Aorta (tissue), 5 donors: Measurements from ENCODE around the gene CLCN5. TPM values are rescaled to one million over a fixed set of nuclear protein-coding genes. Genes with fewer than 3 reads are reported as not detected.

Source experiments
- ATAC-seq: fragments of 200-7000 bp; cut with Tn5 transposase; one replicate; pipeline ENCODE4 v1.9.1; 2022; ENCODE audit warnings: moderate library complexity; ENCODE audit not compliant: low FRiP score
- DNase-seq, 2 donors: peaks; one replicate each; pipeline ENCODE4 v3.0.0-alpha.2; 2020
- H3K27ac ChIP-seq, 2 donors: one replicate each; pipeline ENCODE4 v1.5.1; 2013; ENCODE audit warnings: low read length in 2 of 2, mild to moderate bottlenecking in 2 of 2, moderate library complexity in 2 of 2, control low read depth in 1 of 2, inconsistent platforms in 1 of 2, low read depth in 1 of 2
- H3K27me3 ChIP-seq, 2 donors: one replicate each; pipeline ENCODE4 v1.6.1; 2013; ENCODE audit warnings: control low read depth in 1 of 2, low read length in 1 of 2, mild to moderate bottlenecking in 1 of 2, moderate library complexity in 1 of 2; ENCODE audit not compliant: insufficient read depth in 2 of 2, control insufficient read depth in 1 of 2
- H3K36me3 ChIP-seq, 2 donors: one replicate each; pipeline ENCODE4 v1.6.1; 2013; ENCODE audit warnings: control low read depth in 1 of 2, low read length in 1 of 2, mild to moderate bottlenecking in 1 of 2; ENCODE audit not compliant: insufficient read depth in 2 of 2, control insufficient read depth in 1 of 2
- H3K4me1 ChIP-seq, 2 donors: one replicate each; pipeline ENCODE4 v1.6.1; 2013; ENCODE audit warnings: low read length in 2 of 2, control low read depth in 1 of 2, mild to moderate bottlenecking in 1 of 2, moderate library complexity in 1 of 2; ENCODE audit not compliant: insufficient read depth in 2 of 2, control insufficient read depth in 1 of 2
- H3K4me3 ChIP-seq, 2 donors: one replicate each; pipeline ENCODE4 v1.5.1; 2013; ENCODE audit warnings: low read length in 2 of 2, control low read depth in 1 of 2, mild to moderate bottlenecking in 1 of 2
- H3K9me3 ChIP-seq: one replicate; pipeline ENCODE4 v1.6.1; 2013; ENCODE audit warnings: mild to moderate bottlenecking, low read length; ENCODE audit not compliant: control insufficient read depth
- WGBS, 2 donors: extraction: QIAGEN DNeasy Blood & Tissue Kit; methylation state at CpG; one replicate each; pipeline ENCODE4 v1.1.7; 2013; 5-methylcytosine and 5-hydroxymethylcytosine counted together
- intact Hi-C, 2 donors: fragments of 100-400 bp; cut with DNase I; formaldehyde crosslinking; loops; one replicate each; pipeline versions ENCODE4 v1.14.2 to v1.15.0; 2022
- polyA plus RNA-seq, 2 donors: library from polyadenylated mRNA; stranded (reverse); fragments of 200-250 nt; gene quantifications; one replicate each; pipeline ENCODE4 v1.2.3, GENCODE V29; 2013
- total RNA-seq, 2 donors: library from RNA; stranded (reverse); fragmentation: NEBNext Ultra II Directional; extraction: Animal tissue kit (Norgen Biotek cat#: 25700); gene quantifications; one replicate each; pipeline ENCODE4 v1.2.1, GENCODE V29; 2021
- donor health status: healthy with polysubstance abuse.
- donor health status: Bipolar disorder and iron deficiency.
- donor health status: DM: no; HTN: no; CAD: no.
- donor health status: DM: no; HTN: no; CAD: no.
- donor health status: DM: yes; HTN: yes; CAD: no.

Gene CLCN5
- total and polyA plus RNA-seq, 4 donors: 0.88 to 9.4 (median 2.9) TPM

DNA sequence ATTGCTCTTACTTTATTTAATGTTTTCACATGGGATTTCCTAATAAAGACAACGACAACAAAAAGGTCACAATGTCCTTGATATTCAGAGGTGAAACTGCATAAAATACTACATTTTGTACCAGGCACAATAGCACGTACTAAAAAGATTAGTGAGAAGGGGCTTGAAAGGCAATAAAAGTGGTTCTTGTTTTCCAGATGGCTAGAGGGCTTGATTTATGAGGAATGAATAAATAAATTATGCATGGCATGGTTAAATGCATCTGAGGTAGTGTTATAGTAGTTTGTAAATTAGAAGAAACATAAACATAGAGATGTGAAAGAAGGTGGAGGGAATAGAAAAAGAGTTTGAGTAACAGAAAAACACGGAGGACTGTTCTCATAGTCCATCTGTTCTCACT lies 123.4 kb downstream of the CLCN5 start:
- no peaks in the 10 kb centered on the region for H3K9me3 ChIP-seq

DNA sequence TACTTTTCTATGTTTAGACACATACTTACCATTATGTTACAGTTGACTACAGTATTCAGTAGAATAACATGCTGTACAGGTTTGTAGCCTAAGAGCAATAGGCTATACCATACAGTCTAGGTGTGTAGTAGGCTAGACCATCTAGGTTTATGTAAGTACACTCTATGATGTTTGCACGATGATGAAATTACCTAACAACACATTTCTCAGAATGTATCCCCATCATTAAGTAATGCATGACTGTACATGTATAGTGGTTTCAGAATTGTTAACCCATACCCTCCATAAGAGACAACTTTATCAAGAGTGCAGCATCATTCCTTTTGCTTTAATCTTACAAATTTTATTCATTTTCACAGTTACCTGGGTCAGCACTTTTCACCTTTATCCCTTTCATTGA lies 126.8 kb downstream of the CLCN5 start:
- 90 to 92% methylated on average over 1 of the region's 1 CpG for WGBS, 2 donors
- intact Hi-C loops: no loop called here

More for the DNA sequence above, 123.4 kb downstream of the CLCN5 start:
- WGBS, 2 donors: 59 to 84% methylated on average over 3 of the region's 3 CpGs
- DNase-seq: no peak
- Histone ChIP-seq H3K27ac (no peak overlapping the region), H3K36me3 (no peaks in the 10 kb centered on the region), H3K4me1 (no peaks in the 10 kb centered on the region), H3K4me3 (no peak overlapping the region), H3K27me3 (no peaks in the 10 kb centered on the region)
- no peak for ATAC-seq
- intact Hi-C loops: no loop called here

DNA sequence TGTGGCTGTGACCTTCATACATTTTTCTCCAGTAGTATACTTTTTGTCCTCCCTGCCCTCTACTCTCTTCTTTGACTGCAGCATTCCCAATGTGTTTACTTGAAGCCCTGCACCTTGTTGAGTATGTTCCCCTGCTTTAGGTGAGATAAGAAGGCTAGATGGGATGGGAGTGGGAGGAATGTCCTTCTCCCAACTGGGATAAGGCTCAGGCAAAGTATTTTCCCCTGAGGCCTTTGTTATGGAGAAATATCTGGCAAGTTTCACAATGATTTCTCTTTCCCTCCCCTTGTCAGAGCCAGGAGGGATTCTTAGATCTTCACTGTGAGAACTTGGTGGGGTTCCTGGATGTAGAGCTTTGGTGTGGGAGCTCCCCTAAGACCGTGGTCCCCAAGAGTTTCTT lies 131.8 kb downstream of the CLCN5 start:
- no peaks in the 10 kb centered on the region for H3K36me3 ChIP-seq
- 59 to 82% methylated on average over 1 of the region's 1 CpG for WGBS, 2 donors
- no peak overlapping the region for H3K4me3 ChIP-seq
- DNase-seq (no peak), ATAC-seq (no peak)
- H3K9me3 ChIP-seq: no peaks in the 10 kb centered on the region
- intact Hi-C loops: no loop called here
- H3K4me1 ChIP-seq: no peaks in the 10 kb centered on the region
- H3K27me3 ChIP-seq: no peaks in the 10 kb centered on the region
- no peak overlapping the region for H3K27ac ChIP-seq

More for the DNA sequence above, 126.8 kb downstream of the CLCN5 start:
- H3K27me3 ChIP-seq: no peaks in the 10 kb centered on the region
- no peaks in the 10 kb centered on the region for H3K9me3 ChIP-seq
- H3K4me1 ChIP-seq: no peaks in the 10 kb centered on the region
- no peaks in the 10 kb centered on the region for H3K36me3 ChIP-seq
- H3K27ac ChIP-seq: no peak overlapping the region
- no peak for DNase-seq
- ATAC-seq: no peak
- H3K4me3 ChIP-seq: no peak overlapping the region

DNA sequence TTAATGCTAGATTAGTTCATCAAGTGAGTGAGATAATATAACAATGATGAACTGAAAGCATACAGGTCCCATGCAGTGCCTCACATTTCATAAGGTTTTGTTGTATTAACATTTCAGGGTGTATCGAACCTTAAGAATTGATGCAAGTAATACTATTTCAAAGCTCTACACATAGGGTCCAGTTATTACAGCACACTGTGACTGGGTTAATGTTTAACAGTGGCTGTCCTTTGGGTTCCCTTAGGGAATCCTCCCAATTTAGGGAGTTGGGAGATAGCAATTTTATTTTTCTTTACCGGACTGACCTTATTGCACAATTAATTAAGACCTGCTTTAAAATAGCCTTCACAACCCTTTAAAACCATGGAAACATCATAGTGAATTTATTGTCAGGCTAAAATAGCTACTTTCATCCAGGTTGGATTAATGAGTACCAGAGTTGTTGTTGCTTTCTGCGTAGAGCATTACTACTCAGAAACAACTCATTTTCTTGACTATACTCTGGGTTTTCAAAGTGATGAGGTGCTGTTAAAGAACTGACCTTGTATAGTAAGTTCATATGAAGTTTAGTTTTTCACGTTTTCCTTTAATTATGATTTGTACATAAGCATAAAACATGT lies 144.0 kb downstream of the CLCN5 start:
- ATAC-seq (no peak), DNase-seq (no peak)
- WGBS, 2 donors: 63 to 81% methylated on average over 4 of the region's 4 CpGs
- intact Hi-C loops: no loop called here
- H3K9me3 ChIP-seq: no peaks in the 10 kb centered on the region
- no peaks in the 10 kb centered on the region for H3K27me3 ChIP-seq
- no peak overlapping the region for H3K27ac ChIP-seq
- no peak overlapping the region for H3K4me3 ChIP-seq
- H3K36me3 ChIP-seq: no peaks in the 10 kb centered on the region
- H3K4me1 ChIP-seq: peaks cover 0 to 1% of the 10 kb centered on the region in 2 donors

DNA sequence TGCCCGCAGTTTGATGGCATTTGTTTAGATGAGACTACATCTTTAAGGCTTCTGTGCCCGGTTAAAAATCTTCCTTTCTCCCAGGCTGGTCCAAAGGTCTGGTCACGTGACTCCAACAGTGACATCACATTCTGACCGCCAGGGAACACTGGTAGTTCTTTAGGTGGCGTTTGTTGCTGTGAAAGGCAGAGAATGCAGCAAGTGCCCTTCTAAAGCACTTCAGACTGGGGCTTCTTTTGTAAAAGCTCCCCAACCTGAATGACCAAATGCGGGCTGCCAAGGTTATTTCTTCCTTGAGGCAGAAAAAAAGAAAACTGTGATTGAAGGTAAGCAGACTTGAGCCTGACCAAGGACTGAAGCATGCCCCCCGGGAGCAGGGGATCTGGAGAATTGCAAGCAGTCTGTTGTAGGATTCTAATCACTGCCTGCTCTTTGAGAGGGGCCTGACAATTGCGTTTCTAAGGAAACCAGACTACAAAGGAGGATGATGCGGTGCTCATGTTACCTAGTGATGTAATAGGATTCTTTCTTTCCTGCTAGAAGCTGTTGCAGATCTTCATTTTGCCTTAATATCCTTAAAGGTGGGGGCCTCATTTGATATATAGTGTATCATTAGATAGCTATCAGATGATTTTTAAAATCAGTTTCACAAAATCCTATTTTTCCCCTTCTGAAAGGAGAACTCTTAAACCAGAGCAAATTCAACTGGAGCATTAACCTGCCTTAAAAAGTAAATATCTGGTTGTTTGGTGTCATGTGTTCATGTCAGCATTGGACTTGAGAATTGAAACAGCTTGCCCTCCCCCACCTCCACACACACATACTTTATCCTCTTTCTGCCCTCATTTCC lies 145.3 kb downstream of the CLCN5 start:
- no peak overlapping the region for H3K27ac ChIP-seq
- H3K36me3 ChIP-seq: no peaks in the 10 kb centered on the region
- intact Hi-C loops: no loop called here
- H3K4me1 ChIP-seq: peaks cover 0 to 1% of the 10 kb centered on the region in 2 donors
- H3K9me3 ChIP-seq: no peaks in the 10 kb centered on the region
- ATAC-seq: no peak
- no peak for DNase-seq
- no peak overlapping the region for H3K4me3 ChIP-seq
- WGBS, 2 donors: 11 to 18% methylated on average over 9 of the region's 9 CpGs
- no peaks in the 10 kb centered on the region for H3K27me3 ChIP-seq

DNA sequence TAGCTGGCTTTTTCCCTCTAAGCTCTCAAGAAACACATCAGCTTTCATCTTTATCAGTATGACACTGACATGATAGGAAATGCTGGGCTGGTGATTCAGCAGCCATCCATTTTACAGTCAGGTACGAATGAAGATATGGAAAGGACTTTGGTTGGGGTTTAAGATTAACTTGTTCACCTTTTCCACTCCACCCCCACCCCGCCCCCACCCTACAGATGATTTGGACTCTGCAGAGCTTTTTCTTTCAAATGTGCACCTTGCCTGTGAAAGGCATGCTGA lies 145.8 kb downstream of the CLCN5 start:
- Histone ChIP-seq H3K27ac (no peak overlapping the region), H3K27me3 (no peaks in the 10 kb centered on the region), H3K9me3 (no peaks in the 10 kb centered on the region), H3K36me3 (no peaks in the 10 kb centered on the region), H3K4me3 (no peak overlapping the region), H3K4me1 (peaks cover 0 to 1% of the 10 kb centered on the region in 2 donors)
- intact Hi-C loops: no loop called here
- ATAC-seq: no peak
- 53 to 81% methylated on average over 2 of the region's 2 CpGs for WGBS, 2 donors
- DNase-seq: no peak

DNA sequence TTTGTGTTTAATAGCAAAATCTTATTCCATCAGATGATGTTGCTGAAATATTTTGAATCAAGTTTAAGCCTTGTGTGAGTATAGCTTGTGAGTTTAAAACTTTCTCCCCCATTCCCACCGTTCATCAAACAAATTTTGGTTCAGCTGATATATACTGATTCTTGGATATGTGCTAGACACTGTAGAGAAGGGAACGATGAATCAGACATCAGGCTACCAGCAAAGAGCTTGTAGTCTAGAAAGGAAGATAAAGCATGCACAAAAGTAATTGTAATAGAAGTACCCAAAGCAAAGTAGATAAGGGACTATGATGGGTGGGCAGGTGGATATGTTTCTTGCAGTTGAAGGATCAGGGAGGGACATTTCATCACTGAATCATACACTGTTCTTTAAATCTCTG lies 146.5 kb downstream of the CLCN5 start:
- DNase-seq: no peak
- Histone ChIP-seq H3K4me1 (peaks cover 0 to 1% of the 10 kb centered on the region in 2 donors), H3K27ac (no peak overlapping the region), H3K9me3 (no peaks in the 10 kb centered on the region), H3K4me3 (no peak overlapping the region), H3K36me3 (no peaks in the 10 kb centered on the region), H3K27me3 (no peaks in the 10 kb centered on the region)
- no peak for ATAC-seq
- 84 to 96% methylated on average over 2 of the region's 2 CpGs for WGBS, 2 donors
- intact Hi-C loops: no loop called here

DNA sequence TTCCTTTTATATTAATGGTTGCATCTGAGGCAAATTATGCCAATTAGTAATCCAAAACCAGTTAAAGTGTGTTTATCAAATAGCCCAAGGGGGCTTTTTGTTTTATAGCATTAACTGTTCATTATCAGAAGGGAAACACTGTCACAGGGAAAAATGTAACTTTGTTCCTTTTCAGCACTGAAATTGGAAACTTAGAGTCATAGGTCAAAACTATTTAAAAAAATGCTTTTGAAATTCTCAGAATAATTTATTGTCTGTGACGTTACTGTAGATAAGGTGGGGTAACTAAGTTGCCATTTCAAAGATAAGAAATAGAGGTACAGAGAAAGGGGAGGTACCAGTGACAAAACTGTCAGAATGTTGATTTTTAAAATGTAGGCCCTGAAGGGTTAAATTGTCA lies 149.1 kb downstream of the CLCN5 start:
- H3K27ac ChIP-seq: no peak overlapping the region
- intact Hi-C loops: no loop called here
- no peaks in the 10 kb centered on the region for H3K9me3 ChIP-seq
- H3K4me1 ChIP-seq: peaks cover 0 to 1% of the 10 kb centered on the region in 2 donors
- ATAC-seq (no peak), DNase-seq (no peak)
- H3K27me3 ChIP-seq: no peaks in the 10 kb centered on the region
- no peak overlapping the region for H3K4me3 ChIP-seq
- WGBS, 2 donors: 46 to 63% methylated on average over 1 of the region's 1 CpG
- no peaks in the 10 kb centered on the region for H3K36me3 ChIP-seq

DNA sequence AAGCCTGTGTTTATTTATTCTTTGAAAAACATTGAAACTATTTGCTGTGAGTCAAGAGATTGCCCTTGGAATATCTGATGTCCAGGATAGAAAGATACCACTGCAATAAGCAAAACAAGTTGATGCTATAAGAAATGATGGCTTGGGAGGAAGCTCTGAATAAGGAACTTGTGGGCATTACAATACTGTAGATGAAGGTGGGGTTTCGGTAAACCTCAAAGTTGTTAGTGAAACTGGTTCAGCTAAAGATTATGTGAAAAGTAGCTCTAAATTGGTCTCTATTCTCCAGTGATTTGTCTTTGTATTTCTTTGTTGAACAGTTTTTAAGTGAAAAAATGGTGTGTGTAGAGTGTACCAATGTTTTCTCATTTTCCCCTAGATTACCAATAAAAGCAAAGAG lies 149.7 kb downstream of the CLCN5 start:
- intact Hi-C loops: no loop called here
- H3K27me3 ChIP-seq: no peaks in the 10 kb centered on the region
- H3K9me3 ChIP-seq: no peaks in the 10 kb centered on the region
- 94 to 98% methylated on average over 1 of the region's 1 CpG for WGBS, 2 donors
- no peak overlapping the region for H3K27ac ChIP-seq
- no peak for DNase-seq
- no peak for ATAC-seq
- peaks cover 0 to 1% of the 10 kb centered on the region in 2 donors for H3K4me1 ChIP-seq
- no peaks in the 10 kb centered on the region for H3K36me3 ChIP-seq
- H3K4me3 ChIP-seq: no peak overlapping the region
